ENCODE data around the gene DMTF1. TPM values are rescaled to one million over a fixed set of nuclear protein-coding genes. Genes with fewer than 3 reads are reported as not detected.
A peak's percentile ranks its signal among the peaks of the same experiment; 100 is the strongest.
"Not testable (repeated sequence)": the region's sequence is repeated elsewhere in the genome, so short reads cannot be mapped to it uniquely, and the experiment has no call there.

Gene DMTF1
- total and polyA plus RNA-seq, 2 donors (not counting 1 experiment from before 2014, with no cell fraction given), result 139 to 235 TPM

DNA sequence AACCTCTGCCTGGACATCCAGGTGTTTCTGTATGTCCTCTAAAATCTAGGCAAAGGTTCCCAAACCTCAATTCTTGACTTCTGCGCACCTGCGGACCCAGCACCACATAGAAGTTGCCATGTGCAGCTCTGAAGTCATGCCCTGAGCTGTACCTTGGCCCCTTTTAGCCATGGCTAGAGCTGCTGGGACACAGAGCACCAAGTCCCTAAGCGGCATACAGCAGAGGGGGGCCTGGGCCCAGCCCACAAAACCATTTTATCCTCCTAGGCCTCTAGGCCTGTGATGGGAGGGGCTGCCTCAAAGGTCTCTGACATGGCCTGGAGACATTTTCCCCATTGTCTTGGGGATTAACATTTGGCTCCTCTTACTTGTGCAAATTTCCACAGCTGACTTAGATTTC is 52.7 kb downstream of the DMTF1 start:
- H3K36me3 ChIP-seq (replicated peaks in 1 of 2; ENCODE audit: control extremely low read depth in 1 of 2, control insufficient read depth in 1 of 2, extremely low read depth in 1 of 2, insufficient read depth in 2 of 2, low read length in 1 of 2), result peaks cover 9 to 52% of the 10 kb centered on the region in 2 experiments
- H3K4me3 ChIP-seq (ENCODE audit: control extremely low read depth in 1 of 5, extremely low read depth in 1 of 5, insufficient read depth in 1 of 5, low read depth in 2 of 5, low read length in 4 of 5), result no peak overlapping the region
- no peaks in the 10 kb centered on the region for H3K27me3 ChIP-seq (replicated peaks in 1 of 4; ENCODE audit: control extremely low read depth in 1 of 4, control insufficient read depth in 3 of 4, insufficient read depth in 4 of 4, low read length in 3 of 4)
- POLR2A ChIA-PET, result interaction anchor here (0.7 kb wide), 1 partner anchor 8 kb away, joined by 3 read pairs; no protein-coding TSS in a partner anchor
- Mint-ChIP-seq H3K4me3 (no peak overlapping the region), H3K27me3 (no peaks in the 10 kb centered on the region), H3K9me3 (ENCODE audit: insufficient read depth) (peaks cover 16% of the 10 kb centered on the region), H3K4me1 (peaks cover 77% of the 10 kb centered on the region), H3K27ac (no peak overlapping the region)
- TF ChIP-seq, protein P1, sequence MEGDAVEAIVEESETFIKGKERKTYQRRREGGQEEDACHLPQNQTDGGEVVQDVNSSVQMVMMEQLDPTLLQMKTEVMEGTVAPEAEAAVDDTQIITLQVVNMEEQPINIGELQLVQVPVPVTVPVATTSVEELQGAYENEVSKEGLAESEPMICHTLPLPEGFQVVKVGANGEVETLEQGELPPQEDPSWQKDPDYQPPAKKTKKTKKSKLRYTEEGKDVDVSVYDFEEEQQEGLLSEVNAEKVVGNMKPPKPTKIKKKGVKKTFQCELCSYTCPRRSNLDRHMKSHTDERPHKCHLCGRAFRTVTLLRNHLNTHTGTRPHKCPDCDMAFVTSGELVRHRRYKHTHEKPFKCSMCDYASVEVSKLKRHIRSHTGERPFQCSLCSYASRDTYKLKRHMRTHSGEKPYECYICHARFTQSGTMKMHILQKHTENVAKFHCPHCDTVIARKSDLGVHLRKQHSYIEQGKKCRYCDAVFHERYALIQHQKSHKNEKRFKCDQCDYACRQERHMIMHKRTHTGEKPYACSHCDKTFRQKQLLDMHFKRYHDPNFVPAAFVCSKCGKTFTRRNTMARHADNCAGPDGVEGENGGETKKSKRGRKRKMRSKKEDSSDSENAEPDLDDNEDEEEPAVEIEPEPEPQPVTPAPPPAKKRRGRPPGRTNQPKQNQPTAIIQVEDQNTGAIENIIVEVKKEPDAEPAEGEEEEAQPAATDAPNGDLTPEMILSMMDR (IDR thresholded peaks at IDR 0.05), result no peak
- TF ChIP-seq EZH2 (IDR thresholded peaks at IDR 0.05; ENCODE audit: borderline replicate concordance, insufficient read depth, low read depth, low read length, poor library complexity, severe bottlenecking), result no peak
- H4K20me1 ChIP-seq (ENCODE audit: control insufficient read depth, insufficient read depth, low read length, poor library complexity, severe bottlenecking), result peaks cover 96% of the 10 kb centered on the region
- DNase-seq (peak; percentile 5), ATAC-seq (ENCODE audit: low read depth) (no peak)
- H3K9me3 ChIP-seq (ENCODE audit: control extremely low read depth in 1 of 3, control insufficient read depth in 2 of 3, insufficient read depth in 1 of 3, low read length in 2 of 3), result peaks cover 0 to 32% (median 27%) of the 10 kb centered on the region in 3 donors
- no peak overlapping the region for H2AFZ ChIP-seq (ENCODE audit: insufficient read depth, low read depth, low read length, poor library complexity, severe bottlenecking)
- WGBS (ENCODE audit: insufficient coverage), result 79% methylated on average over 2 of the region's 3 CpGs
- H3K27ac ChIP-seq (ENCODE audit: low read length in 2 of 2), result no peak overlapping the region
- peaks cover 99% of the 10 kb centered on the region for H3K79me2 ChIP-seq (ENCODE audit: control insufficient read depth, insufficient read depth, low read length)
- intact Hi-C loops (cut with micrococcal nuclease), result no loop called here
- CTCF ChIA-PET, result no interaction called here
- peaks cover 47 to 55% of the 10 kb centered on the region in 2 donors for H3K4me1 ChIP-seq (ENCODE audit: control insufficient read depth in 2 of 2, insufficient read depth in 2 of 2, low read length in 2 of 2)
- H3K4me2 ChIP-seq (replicated peaks; ENCODE audit: low read depth, low read length, poor library complexity, severe bottlenecking), result no peak overlapping the region
- no peak overlapping the region for H3K9ac ChIP-seq (ENCODE audit: low read length)

DNA sequence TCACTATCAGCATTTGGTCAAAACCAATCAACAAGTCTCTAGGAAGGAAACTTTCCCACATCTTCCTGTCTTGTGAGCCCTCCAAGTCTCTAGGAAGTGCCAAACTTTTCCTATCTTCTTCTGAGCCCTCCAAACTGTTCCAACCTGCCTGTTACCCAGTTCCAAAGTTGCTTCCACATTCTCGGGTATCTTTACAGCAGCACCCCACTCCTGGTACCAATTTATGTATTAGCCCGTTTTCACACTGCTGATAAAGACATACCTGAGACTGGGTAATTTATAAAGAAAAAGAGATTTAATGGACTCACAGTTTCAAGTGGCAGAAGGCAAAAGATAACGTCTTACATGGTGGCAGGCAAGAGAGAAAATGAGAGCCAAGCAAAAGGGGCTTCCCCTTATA is 53.4 kb downstream of the DMTF1 start:
- H2AFZ ChIP-seq (ENCODE audit: insufficient read depth, low read depth, low read length, poor library complexity, severe bottlenecking); H3K27me3 Mint-ChIP-seq; POLR2A ChIA-PET; intact Hi-C loops (cut with micrococcal nuclease); DNase-seq; H3K4me3 Mint-ChIP-seq; H3K4me3 ChIP-seq (ENCODE audit: control extremely low read depth in 1 of 5, extremely low read depth in 1 of 5, insufficient read depth in 1 of 5, low read depth in 2 of 5, low read length in 4 of 5); H3K27ac ChIP-seq (ENCODE audit: low read length in 2 of 2); H3K4me2 ChIP-seq (replicated peaks; ENCODE audit: low read depth, low read length, poor library complexity, severe bottlenecking); H3K27me3 ChIP-seq (replicated peaks in 1 of 4; ENCODE audit: control extremely low read depth in 1 of 4, control insufficient read depth in 3 of 4, insufficient read depth in 4 of 4, low read length in 3 of 4); CTCF ChIA-PET; ATAC-seq (ENCODE audit: low read depth); H3K9ac ChIP-seq (ENCODE audit: low read length); H3K27ac Mint-ChIP-seq: not testable (repeated sequence)
- Histone ChIP-seq H4K20me1 (ENCODE audit: control insufficient read depth, insufficient read depth, low read length, poor library complexity, severe bottlenecking) (peaks cover 96% of the 10 kb centered on the region), H3K36me3 (replicated peaks in 1 of 2; ENCODE audit: control extremely low read depth in 1 of 2, control insufficient read depth in 1 of 2, extremely low read depth in 1 of 2, insufficient read depth in 2 of 2, low read length in 1 of 2) (peaks cover 9 to 59% of the 10 kb centered on the region in 2 experiments), H3K4me1 (ENCODE audit: control insufficient read depth in 2 of 2, insufficient read depth in 2 of 2, low read length in 2 of 2) (peaks cover 51 to 55% of the 10 kb centered on the region in 2 donors), H3K79me2 (ENCODE audit: control insufficient read depth, insufficient read depth, low read length) (peaks cover 99% of the 10 kb centered on the region), H3K9me3 (ENCODE audit: control extremely low read depth in 1 of 3, control insufficient read depth in 2 of 3, insufficient read depth in 1 of 3, low read length in 2 of 3) (peaks cover 0 to 32% (median 27%) of the 10 kb centered on the region in 3 donors)
- H3K4me1 Mint-ChIP-seq, result peaks cover 77% of the 10 kb centered on the region
- H3K9me3 Mint-ChIP-seq (ENCODE audit: insufficient read depth), result peaks cover 16% of the 10 kb centered on the region
- no CpG with 5 or more reads among the region's 3 CpGs for WGBS (ENCODE audit: insufficient coverage)
